GM23248 (cell line): ENCODE results near the gene IGFL1.
"Not testable (repeated sequence)": the region's sequence is repeated elsewhere in the genome, so short reads cannot be mapped to it uniquely, and the experiment has no call there.

Source experiments
- EZH2 ChIP-seq: fragments of 200-600 bp; sonication (generic); IDR thresholded peaks from 2 replicates; pipeline ENCODE4 v1.6.1; 2018; ENCODE audit warnings: antibody characterized with exemption, mild to moderate bottlenecking; ENCODE audit not compliant: insufficient read depth, poor library complexity, severe bottlenecking
- EZH2phosphoT487 ChIP-seq: fragments of 200-600 bp; sonication (generic); IDR thresholded peaks from 2 replicates; pipeline ENCODE4 v1.6.1; 2018; ENCODE audit warnings: antibody characterized with exemption, moderate library complexity, mild to moderate bottlenecking, low read depth; ENCODE audit not compliant: insufficient read depth

- TF ChIP-seq EZH2phosphoT487, result peak; percentile 89
- not testable (repeated sequence) for TF ChIP-seq EZH2
These were observed 33.2 kb downstream of the IGFL1 start for GRCh38 chr19:46262684-46263296.
